ENCODE measurements around the gene CHST7.

Gene CHST7

DNA sequence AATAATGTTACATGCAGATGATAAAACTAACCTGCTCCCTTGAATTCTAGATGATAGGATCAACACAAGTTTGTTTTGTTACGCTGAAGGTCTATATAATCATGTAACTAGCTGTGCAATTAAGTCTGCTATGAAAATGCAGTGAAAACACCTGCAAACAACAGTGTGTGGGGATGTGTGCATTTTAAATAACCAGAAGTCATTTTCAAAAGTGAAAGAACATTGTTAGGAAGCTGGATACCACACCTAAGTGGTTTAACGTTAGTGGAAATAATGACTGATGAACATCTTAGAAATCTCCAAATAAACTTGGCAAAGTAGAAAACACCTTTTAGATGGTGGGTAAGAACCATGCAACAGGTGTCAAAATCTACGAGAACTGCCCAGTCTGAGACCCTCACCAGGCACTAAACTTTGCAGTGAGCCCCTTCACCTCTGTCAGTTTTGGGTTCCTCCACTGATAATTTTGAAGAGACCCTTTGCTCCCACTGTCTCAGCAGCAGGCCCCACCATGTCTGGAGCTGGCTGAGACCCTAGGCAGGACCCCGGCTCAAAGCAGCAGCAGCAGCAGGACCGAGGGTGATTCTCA is 36.6 kb downstream of the CHST7 start:
- no peak for DNase-seq

DNA sequence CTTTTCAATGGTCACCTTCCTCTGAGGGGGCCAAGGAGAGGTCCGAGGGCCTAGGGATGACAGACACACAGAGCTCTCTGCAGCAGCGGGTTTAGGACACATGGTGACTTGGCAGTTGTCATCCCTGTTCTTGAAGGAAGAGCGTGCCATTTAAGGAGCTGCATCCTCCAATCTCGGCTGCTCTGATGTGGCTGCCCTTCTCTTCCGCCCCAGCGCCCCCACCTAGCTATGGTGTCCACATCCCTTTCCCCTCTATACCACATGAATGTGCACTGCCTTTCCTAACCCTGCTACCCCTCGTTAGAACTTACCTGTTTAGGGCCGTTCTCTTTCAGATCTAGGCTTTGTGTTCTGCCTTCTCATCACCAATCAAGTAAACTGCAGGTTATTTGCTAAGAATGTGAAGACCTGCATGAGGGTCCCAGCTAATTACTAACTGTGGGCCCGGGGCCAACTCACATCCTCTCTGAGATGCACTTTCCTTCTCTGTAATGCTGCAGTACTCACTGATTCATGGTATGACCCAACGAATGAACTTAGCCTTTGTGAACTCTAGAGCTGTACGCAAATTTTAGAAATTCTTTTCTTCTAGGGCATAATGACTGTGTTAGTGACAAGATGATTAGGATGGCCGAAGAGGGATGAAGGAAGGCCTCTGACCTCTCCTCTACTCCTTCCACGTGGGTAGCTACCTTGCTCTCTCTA is 38.2 kb downstream of the CHST7 start:
- DNase-seq = no peak

DNA sequence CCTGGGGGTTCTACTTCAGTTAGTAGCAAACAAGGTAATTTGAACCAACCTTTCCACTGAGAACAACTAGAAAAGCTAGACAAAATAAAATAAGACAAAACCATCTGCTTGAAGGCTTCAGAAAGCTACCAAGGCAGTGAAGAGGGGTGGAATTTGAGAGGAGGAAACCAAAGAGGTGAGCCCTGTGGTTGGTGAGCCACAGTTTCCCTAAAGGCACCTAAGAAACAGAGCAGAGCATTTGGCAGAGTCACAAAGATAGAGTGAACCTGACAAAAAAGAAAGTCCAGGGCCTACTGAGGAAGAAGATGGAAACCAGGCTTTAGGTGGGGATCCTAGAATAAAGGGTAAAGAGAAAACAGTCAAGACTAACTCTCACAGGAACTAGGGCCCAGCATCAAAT is 44.3 kb downstream of the CHST7 start:
- no peak for DNase-seq

DNA sequence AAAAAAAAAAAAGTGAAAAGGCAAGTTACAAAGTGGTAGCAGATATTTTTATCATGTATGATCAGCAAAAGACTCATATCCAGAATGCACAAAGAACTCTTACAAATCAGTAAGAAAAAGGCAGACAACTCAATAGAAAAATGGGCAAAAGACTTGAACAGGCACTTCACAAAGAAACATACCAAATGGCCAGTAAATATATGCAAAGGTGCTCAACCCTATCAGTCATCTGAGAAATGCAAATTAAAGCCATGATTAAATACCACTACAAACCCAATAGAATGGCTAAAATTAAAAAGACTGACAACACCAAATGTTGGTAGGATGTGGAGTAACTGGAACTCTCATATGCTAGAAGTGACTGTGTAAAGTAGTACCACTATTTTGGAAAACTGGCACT is 45.4 kb downstream of the CHST7 start:
- DNase-seq = no peak

DNA sequence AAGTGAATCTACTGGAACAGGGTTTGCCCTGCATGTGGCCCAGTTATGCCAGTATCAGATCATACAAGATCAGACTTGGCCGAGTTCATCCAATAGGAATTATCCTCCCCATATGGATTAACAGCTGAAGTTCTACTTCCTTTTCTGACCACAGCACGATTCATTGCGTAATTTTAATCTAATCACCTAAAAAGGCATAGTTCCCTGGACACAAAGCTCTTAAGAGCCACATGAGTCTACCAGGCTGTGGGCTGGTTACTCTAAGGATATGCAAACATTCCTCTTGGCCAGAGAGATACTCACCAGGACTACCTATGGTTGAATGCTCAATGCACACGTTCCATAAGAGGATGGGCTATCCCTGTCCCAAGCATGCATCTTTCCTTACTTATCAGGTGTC is 46.9 kb downstream of the CHST7 start:
- DNase-seq = no peak

DNA sequence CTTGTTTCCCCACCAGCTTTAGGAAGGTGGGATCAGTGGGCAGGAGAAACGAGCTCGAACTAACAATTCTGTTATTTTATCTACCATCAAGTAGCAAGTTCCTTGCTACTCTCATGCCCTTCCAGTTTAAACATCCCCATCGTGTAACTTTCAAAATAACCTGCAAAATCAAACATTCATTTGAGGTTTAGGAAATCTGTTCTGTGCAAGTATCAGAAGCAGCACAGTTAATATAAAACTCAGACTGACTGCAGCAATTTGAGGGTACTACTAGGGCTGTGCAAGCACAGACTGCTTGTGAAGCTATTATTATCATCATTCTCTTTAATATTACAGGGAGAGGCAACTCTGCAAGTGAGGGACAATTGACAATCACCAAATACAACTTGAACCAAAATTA is 48.0 kb downstream of the CHST7 start:
- no peak for DNase-seq

DNA sequence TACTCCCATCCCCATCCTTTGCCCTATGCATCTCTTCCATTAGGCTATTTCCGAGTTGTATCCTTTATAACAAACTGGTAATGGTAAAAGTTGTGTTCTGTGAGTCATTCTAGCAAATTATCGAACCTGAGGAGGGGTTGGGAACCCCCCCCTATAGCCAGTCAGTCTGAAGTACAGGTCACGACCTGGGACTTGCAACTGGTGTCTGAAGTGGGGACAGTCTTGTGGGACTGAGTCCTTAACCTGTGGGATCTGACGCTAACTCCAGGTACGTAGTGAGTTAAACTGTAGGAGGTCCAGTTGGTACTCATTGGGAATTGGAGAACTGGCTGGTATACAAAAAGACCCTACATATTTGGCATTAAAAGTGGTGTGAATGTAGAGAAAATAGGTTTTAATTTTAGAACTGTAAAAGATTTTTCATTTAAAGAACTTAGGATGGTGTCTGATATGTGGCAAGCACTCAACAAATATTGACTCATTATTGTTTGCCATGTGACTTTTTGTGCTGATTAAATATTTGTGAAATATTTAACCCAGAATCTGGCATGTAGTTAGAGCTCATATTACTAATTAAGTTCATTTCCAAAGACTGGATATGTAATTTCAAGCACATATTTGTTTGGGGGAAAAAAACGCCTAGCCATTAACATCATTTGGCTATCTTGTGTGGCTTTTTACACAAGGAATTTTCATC is 50.7 kb downstream of the CHST7 start:
- DNase-seq = no peak

DNA sequence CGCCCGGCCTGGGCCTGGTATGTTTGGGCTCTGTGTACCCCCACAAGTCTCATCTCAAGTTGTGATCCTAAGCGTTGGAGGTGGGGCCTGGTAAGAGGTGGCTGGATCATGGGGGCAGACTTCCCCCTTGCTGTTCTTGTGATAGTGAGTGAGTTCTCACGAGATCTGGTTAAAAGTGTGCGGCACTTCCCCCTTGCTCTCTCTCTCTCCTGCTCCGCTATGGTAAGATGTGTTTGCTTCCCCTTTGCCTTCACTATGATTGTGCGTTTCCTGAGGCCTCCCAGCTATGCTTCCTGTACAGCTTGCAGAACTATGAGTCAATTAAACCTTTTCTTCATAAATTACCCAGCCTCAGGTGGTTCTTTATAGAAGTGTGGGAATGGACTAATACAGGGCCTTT is 53.0 kb downstream of the CHST7 start:
- DNase-seq = no peak

DNA sequence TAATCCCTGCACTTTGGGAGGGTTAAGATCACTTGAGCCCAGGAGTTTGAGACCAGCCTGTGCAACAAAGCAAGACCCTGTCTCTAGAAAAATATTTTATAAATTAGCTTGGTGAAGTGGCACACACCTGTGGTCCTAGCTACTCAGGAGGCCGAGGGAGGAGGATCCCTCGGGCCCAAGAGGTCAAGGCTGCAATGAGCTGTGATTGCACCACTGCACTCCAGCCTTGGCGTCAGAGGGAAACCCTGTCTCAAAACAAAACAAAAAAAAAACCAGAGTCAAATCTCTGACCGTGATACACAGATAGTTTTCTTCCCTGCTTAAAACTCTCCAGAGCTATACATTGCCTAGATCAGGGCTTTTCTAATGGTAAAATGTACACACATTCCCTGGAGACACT is 53.5 kb downstream of the CHST7 start:
- DNase-seq = no peak

DNA sequence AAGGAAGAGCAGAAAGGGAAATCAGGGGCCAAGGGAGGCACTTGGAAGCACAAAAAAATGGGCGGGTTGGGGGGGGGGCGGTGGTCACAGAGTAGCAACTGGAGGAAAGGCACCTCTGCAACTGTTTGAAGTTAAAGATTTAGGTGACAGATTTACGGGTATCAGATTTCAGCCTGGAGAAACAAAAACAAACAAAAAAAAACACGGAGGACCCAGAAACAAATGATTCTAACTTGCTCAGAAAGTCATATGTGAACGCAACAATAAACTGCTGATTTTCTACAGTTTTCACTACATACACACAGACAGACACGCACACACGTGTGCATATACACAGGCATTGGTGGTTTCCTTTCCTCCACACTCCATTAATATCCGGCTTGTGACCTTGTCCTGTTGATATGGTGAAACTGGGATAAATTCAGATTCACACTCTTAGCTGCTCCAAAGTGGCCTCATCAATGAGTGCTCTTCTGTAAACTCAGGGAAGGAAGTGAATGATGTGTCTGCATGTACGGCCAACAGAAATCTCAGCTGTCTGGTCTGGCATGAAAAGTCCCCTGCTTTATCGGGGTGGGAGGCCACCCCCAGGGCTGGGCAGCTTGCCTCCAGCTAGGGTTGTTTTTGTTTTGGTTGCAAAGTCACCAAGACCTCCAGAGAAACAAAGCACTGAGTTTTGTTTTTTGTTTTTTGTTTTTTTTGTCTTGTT is 54.3 kb downstream of the CHST7 start:
- no peak for DNase-seq

DNA sequence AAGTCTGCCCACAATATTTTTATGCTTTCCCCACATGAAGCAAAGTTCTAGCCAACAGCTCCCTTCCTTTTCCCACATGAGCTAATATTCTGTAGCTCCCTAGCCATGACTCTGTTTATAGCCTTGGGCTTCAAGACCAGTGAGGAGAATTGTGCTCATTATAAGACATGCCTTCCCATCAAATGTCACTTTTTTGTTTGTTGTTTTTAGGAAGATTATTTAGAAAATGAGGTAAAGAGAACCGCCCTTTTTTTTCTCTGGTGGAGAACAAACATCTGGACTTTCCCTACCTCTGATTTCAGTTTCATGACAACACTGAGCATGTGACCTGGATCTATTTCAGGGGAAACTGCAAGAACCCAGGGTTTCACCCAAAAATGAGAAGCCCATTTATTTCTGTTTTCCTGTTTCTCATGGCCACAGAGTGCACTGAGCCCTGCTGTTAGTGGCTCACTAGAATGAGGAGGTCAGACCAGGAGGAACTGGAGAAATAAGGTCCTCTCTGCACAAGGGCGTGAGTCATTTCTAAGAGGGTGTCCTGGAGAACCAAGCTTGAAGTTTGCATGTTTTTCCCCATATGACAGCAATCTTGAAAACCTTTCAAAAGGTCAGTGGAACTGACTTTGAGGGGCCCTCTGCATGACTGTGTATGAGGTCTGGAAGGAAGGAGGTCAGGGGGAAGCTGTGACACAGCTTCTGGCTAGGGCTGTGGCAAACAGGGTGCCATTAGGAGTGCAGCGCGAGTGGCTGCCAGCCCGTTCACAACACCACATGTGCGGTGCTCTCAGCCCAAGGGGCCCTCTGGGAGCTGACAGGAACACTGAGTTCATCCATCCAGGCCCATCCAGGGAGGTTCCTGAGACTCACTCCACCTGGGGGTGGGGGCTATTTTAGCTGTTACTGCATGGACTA is 55.2 kb downstream of the CHST7 start:
- no peak for DNase-seq

DNA sequence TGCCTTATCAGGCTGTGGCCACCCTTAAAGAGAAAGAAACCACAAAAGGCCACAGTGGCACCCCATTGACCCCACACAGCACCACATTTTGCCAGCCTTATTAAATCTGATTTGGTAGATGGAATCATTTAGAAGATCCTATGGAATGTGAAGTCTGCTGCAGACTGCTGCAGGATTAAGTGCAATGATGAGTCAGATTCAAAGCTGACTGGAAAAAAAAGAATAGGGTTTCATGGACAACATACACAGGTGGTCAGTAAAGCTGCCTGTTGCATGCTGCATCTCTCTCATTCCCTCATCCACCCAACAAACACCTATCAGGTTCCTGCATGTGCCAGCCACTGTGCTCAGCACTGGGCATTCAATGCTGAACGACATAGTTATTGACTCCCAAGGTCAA is 56.6 kb downstream of the CHST7 start:
- no peak for DNase-seq

DNA sequence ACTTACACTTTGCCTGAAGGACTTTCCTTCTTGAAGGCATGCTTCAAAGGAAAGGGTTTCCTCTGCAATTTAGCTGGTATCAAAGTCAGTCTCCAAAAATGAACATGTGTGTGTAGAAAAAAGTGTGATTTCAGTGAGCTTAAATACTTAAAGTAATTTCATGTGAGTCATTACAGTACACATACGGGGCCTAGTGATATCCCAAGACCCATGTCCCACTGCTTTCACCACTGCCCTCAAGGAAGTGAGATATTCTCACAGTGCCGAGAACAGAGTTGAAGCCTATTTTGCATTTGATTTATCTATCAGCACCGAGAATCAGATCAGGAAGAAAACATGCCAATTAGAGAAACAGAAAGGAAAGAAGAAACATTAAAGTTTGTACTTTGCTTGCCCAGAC is 61.0 kb downstream of the CHST7 start:
- no peak for DNase-seq

DNA sequence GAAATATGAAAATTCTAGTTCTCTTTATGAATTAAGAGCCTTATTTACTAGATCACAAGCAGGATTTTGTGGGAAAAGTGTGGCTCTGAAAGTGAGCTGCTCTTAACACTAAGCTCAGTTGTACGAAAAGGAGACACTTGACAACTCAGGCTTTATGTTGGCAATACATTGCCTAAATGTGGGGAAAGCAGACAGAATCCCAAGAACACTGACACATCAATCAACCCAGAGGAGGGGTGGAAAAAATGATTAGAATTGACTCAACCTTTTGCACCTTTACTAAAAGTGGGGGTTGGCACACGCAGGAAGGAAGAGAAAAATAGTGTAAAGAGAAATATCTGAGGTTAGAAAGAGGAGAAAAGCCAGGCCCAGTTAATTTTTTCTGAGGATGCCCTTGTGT is 61.6 kb downstream of the CHST7 start:
- DNase-seq = no peak

DNA sequence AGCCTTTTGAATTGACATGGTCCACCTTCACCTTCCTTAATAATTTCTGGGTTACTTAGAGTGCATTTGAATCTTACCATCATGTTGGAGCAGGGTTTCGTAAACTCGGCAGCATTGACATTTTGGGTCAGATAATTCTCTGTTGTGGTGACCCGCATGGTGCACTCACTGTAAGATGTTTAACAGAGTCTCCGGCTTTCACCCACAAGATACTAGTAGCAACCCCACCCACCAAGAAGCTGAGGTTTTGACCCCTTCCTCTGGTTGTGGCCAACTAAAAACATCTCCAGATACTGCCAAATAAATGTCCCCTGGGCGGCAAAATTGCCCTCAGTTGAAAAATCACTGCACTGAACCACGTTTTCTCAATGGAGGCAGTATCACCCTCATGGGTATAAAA is 62.7 kb downstream of the CHST7 start:
- DNase-seq = no peak

DNA sequence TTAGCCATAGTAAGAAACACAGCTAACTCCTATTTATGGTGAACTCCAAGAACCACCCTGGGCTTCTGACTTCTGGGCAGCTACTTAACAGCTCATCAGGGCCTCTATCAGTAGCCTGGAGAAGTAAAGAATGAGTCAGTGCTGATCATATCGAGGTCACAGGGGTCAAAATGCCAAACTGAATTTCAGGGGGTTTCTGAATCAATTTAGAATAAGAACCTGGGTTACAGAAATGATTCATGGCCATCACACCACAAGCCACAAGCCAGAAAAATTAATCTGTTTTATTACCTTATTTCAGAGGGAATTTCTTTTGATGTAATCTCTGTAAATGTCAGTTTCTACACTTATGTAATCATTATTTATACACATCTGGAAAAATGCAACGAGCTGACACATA is 64.4 kb downstream of the CHST7 start:
- peak in 1 of 2 experiments; percentile 10 for DNase-seq

DNA sequence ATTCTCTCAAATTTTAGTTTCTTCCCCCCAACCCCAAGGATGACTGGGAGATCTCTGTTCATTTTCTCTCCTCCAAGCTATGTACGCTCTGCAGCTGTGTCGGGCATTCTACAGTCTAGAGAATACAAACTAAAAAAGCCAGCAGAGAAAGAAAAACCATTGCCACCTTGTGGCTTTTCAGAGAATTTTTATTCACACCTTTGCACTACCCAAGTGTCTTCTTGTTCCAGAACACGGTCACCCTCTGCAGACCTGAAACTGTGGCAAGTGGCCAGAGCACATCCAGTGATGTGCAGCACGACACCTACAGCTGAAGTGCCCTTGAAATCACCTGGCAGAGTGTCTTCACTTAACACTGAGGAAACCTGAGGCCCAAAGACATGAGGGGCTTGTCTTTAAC is 68.6 kb downstream of the CHST7 start:
- DNase-seq = peak in 1 of 2 experiments; percentile 35

DNA sequence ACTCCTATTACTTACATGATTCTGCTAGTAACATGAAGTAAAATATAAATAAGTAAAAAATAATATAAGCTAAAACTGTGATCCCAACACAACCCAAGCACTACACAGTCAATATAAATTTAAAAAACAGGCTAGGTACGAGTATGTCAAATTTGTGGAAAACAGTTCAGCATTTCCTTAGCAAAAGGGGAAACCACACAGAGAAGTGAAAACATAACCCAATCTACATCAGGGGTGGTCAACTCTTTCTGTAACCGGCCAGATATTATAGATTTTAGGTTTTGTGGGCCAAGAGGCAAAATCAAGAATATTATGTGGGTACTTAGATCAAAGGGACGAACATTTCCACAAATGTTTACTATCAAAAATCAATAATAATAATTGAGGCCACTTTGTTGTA is 70.1 kb downstream of the CHST7 start:
- no peak for DNase-seq

DNA sequence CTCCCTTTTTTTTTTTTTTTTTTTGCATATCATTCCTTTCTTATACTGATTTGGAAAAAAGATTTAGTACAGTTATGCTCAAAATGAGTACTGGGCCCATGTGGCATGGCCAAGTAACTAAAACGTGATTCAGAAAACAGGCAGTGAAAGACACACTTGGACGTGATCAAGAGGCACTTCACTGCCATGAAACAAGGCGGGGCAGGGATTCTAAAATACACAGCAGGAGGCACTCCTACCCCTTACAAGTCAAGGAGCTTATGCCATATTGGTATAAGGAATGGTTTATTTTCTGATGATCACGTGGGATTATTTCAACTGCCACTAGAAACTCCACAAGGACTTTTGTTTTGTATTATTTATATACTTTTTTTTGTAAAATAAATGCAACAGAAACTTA is 72.0 kb downstream of the CHST7 start:
- no peak for DNase-seq

DNA sequence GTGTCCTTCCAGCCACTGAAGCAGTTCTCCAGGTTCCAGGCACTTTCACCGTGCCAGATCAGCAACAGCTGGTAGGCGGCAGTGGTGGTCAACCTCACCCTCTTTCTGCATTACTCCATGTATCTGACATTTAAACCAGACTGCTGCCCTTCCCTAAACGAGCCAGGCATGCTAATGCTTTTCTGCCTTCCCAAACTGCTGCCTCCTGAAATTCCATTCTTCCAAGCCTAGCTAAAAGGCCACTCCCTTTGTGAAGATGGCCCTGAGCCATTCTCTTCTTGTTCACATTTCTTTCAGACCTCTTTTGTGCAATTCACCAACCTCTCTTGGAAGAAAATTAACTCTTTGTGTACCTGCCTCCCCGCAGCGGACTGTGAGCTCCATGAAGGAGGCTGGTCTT is 73.7 kb downstream of the CHST7 start:
- DNase-seq = no peak

Data from SW 1271 (cell line).